ENCODE measurements around the gene YWHAH. TPM values are rescaled to one million over a fixed set of nuclear protein-coding genes. Genes with fewer than 3 reads are reported as not detected.

The YWHAH gene
- total and polyA plus RNA-seq, 9 of the 15 experiments (the other 6 are each of a cell fraction or from before 2014, with no cell fraction given): 32.0 to 177 (median 114) TPM

GRCh38 chr22:31904651-31905050 lies 39.7 kb upstream of the YWHAH start:
- no peaks in the 10 kb centered on the region for H4K20me1 ChIP-seq (replicated peaks; ENCODE audit: control insufficient read depth, insufficient read depth, low read length)
- peaks cover 11% of the 10 kb centered on the region; the same call in 1 of the 3 replicates for H3K36me3 ChIP-seq (ENCODE audit: control insufficient read depth, insufficient read depth, low read length)
- H3K4me1 ChIP-seq (replicated peaks in 1 of 2; ENCODE audit: control insufficient read depth in 2 of 2, insufficient read depth in 2 of 2, low read length in 2 of 2): peaks cover 20 to 26% of the 10 kb centered on the region in 2 experiments
- no peak overlapping the region for H2AFZ ChIP-seq (ENCODE audit: low read depth, low read length)
- in situ Hi-C loops (cut with MboI) (no loop called here), intact Hi-C loops (cut with micrococcal nuclease) (no loop called here)
- no peak overlapping the region for H3K27ac ChIP-seq (ENCODE audit: extremely low read depth, low read depth, low read length)
- TF ChIP-seq FOXM1 (IDR thresholded peaks at IDR 0.05; ENCODE audit: low read depth) (no peak), FOXM1 (CRISPR knock-in tag; IDR thresholded peaks at IDR 0.05; ENCODE audit: low read depth) (no peak), MECOM (CRISPR knock-in tag; IDR thresholded peaks at IDR 0.05) (no peak), CBFA2T2 (conservative IDR thresholded peaks at IDR 0.05) (no peak), CAMTA2 (CRISPR knock-in tag; conservative IDR thresholded peaks at IDR 0.05) (no peak), RB1 (IDR thresholded peaks at IDR 0.05; ENCODE audit: low read depth) (no peak), ADNP (tag; IDR thresholded peaks at IDR 0.05) (no peak), PML (IDR thresholded peaks at IDR 0.05; ENCODE audit: low read length) (no peak), HSF4 (CRISPR knock-in tag; IDR thresholded peaks at IDR 0.05; ENCODE audit: borderline replicate concordance) (no peak), TBP (optimal IDR thresholded peaks at IDR 0.05; ENCODE audit: low read depth, low read length) (no peak), ZNF253 (CRISPR knock-in tag; conservative IDR thresholded peaks at IDR 0.05) (no peak), ZNF282 (CRISPR knock-in tag; IDR thresholded peaks at IDR 0.05) (no peak), XRCC3 (IDR thresholded peaks at IDR 0.05) (no peak), THRB (CRISPR knock-in tag; conservative IDR thresholded peaks at IDR 0.05) (no peak), ZNF780A (CRISPR knock-in tag; IDR thresholded peaks at IDR 0.05) (no peak), NRF1 (conservative IDR thresholded peaks at IDR 0.05 in 1 of 2, IDR thresholded peaks at IDR 0.05 in 1 of 2) (no peak)
- DNase-seq (ENCODE audit: extremely low read depth in 1 of 4, low spot score in 3 of 4): no peak
- no TSS peak for BruUV-seq (replicated peaks)
- ChIA-PET POLR2A (no interaction called here), CTCF (ENCODE audit: low intra/inter-chr PET ratio) (no interaction called here)
- H3K79me2 ChIP-seq (ENCODE audit: control insufficient read depth, insufficient read depth, low read length): no peaks in the 10 kb centered on the region
- FAIRE-seq: no peak
- no peak for ATAC-seq
- H3K9ac ChIP-seq (ENCODE audit: insufficient read depth in 1 of 2, low read depth in 2 of 2, low read length in 2 of 2): no peak overlapping the region
- no peak overlapping the region for H3K4me3 ChIP-seq
- WGBS (ENCODE audit: insufficient coverage, low coverage, missing lambda C conversion rate): 92% methylated on average over 3 of the region's 3 CpGs
- H3K9me3 ChIP-seq (replicated peaks; ENCODE audit: control insufficient read depth, insufficient read depth, low read depth, low read length): no peaks in the 10 kb centered on the region
- no peaks in the 10 kb centered on the region for H3K9me1 ChIP-seq (ENCODE audit: control insufficient read depth, insufficient read depth, low read length)
- no peak overlapping the region for H3K4me2 ChIP-seq (ENCODE audit: insufficient read depth, low read length)
- no peaks in the 10 kb centered on the region for H3K27me3 ChIP-seq (ENCODE audit: control insufficient read depth in 2 of 2, insufficient read depth in 2 of 2, low read length in 2 of 2)
